Measurements from ENCODE around the gene BLZF1.

The BLZF1 gene

GRCh38 chr1:169427081-169427641 is 59.2 kb downstream of the BLZF1 start, which contains the start of gene CCDC181:
Gene CCDC181 (minus strand): TSS chr1:169427474. CDS start chr1:169424927, 2,547 bp downstream.
- DNase-seq (ENCODE audit: low read depth, low spot score): peak; percentile 88
- peak within 1 kb of the TSS; percentile 73 for H3K4me3 ChIP-seq (ENCODE audit: low read length)

Measured in Jurkat, Clone E6-1 (cell line).